ENCODE results near the gene HSCB.
A peak's percentile ranks its signal among the peaks of the same experiment; 100 is the strongest.
"Not testable (repeated sequence)": the region's sequence is repeated elsewhere in the genome, so short reads cannot be mapped to it uniquely, and the experiment has no call there.

Gene HSCB

GRCh38 chr22:28798810-28799605 lies 57.2 kb downstream of the HSCB start:
- Histone ChIP-seq H3K9ac (ENCODE audit: low read length in 5 of 5) (peak overlapping the region; percentile 77 to 99 (median 98)), H3K9me3 (ENCODE audit: control insufficient read depth in 5 of 5, low read length in 5 of 5) (no peaks in the 10 kb centered on the region), H3K36me3 (ENCODE audit: control insufficient read depth in 5 of 5, insufficient read depth in 5 of 5, low read length in 5 of 5) (peaks cover 31 to 41% (median 33%) of the 10 kb centered on the region in 5 donors), H3K27me3 (ENCODE audit: control insufficient read depth in 5 of 5, insufficient read depth in 4 of 5, low read length in 5 of 5) (no peaks in the 10 kb centered on the region), H3K27ac (ENCODE audit: low read depth, low read length) (peak overlapping the region; percentile 97), H3K4me1 (ENCODE audit: control insufficient read depth in 5 of 5, insufficient read depth in 5 of 5, low read length in 5 of 5) (peaks cover 0 to 56% (median 44%) of the 10 kb centered on the region in 5 donors), H3K4me3 (ENCODE audit: low read depth in 1 of 5, low read length in 5 of 5) (peak overlapping the region; percentile 71 to 97 (median 95))

DNA sequence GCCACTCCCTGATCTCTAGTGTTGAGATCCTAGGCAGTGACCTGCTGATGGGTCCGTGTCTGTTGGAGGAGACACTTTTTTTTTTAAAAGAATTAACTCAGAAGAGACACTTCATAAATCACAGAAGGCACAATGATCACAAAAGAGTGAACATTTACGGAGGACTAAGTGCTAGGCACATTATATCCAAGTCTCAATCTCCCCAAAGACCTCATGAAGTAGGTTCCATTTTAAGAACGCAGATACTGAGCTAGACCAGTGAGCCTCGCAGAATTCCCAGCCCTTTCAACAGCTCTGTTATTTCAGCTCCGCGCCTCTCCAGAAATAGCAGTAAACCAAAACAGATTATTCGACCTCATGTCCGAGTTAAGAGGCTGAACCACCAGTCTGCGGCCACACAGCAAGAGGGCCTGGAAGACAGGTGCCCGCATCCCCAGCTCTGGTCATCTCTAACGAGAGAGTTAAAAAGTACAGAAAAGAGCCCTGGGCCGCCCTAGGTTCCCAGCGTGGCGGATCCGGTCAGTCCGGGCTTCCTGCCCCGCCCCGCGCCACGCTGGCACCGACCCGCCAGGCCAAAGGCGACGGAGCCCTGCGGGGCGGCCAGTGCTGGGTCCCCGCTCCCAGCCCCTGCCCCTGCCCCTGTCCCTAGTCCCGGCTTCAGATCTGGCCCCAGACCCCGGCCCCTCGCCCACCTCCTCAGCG lies 57.9 kb downstream of the HSCB start:
- peak overlapping the region; percentile 71 to 97 (median 95) for H3K4me3 ChIP-seq (ENCODE audit: low read depth in 1 of 5, low read length in 5 of 5)
- H3K4me1 ChIP-seq (ENCODE audit: control insufficient read depth in 5 of 5, insufficient read depth in 5 of 5, low read length in 5 of 5), result peaks cover 0 to 56% (median 44%) of the 10 kb centered on the region in 5 donors
- peak overlapping the region; percentile 77 to 99 (median 98) for H3K9ac ChIP-seq (ENCODE audit: low read length in 5 of 5)
- H3K36me3 ChIP-seq (ENCODE audit: control insufficient read depth in 5 of 5, insufficient read depth in 5 of 5, low read length in 5 of 5), result peaks cover 24 to 34% (median 26%) of the 10 kb centered on the region in 5 donors
- no peaks in the 10 kb centered on the region for H3K27me3 ChIP-seq (ENCODE audit: control insufficient read depth in 5 of 5, insufficient read depth in 4 of 5, low read length in 5 of 5)
- H3K27ac ChIP-seq (ENCODE audit: low read depth, low read length), result peak overlapping the region; percentile 97
- no peaks in the 10 kb centered on the region for H3K9me3 ChIP-seq (ENCODE audit: control insufficient read depth in 5 of 5, low read length in 5 of 5)

DNA sequence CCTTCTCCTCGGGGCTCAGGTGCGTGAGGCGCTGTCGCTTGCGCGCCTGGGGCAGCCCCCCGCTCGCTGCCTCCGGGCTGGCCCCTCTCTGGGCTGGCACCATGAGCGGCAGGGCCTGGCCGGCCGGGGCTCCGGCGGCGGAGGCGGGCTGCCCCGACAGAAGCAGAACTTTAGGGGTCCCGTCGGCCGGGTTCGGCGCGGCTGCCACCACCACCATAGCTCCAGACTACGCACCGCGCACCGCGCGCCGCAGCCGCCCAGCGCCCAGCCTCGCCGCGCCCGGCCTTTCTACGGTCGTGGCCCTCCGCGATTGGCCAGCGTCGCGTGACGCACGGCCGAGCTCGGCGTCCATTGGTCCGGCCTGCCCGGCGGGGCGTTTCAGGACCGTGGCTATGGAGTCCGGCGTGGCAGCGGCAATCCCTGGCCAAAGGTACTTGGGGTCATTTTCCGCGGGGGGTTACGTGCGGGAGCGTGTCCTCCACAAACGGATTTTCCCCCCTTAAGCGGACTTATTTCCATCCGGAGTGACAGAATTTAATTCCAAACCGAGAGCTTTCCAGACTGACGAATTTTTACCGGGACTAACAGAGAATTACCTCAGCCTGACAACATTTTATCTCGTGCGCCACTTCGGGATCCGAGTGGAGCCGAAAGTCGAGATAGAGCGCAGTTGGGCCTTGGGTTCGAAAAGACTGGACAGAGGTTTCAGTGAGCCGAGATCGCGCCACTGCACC lies 58.6 kb downstream of the HSCB start, which contains the start of gene XBP1:
Gene XBP1 (minus strand): TSS at position 262 of the 734 bp plus-strand sequence.
- H3K27me3 ChIP-seq (ENCODE audit: control insufficient read depth in 5 of 5, insufficient read depth in 4 of 5, low read length in 5 of 5), result no peaks in the 10 kb centered on the region
- H3K27ac ChIP-seq (ENCODE audit: low read depth, low read length), result peak within 1 kb of the TSS; percentile 97
- peak within 1 kb of the TSS; percentile 71 to 97 (median 95) for H3K4me3 ChIP-seq (ENCODE audit: low read depth in 1 of 5, low read length in 5 of 5)
- peaks cover 17 to 27% (median 18%) of the 10 kb centered on the region in 5 donors for H3K36me3 ChIP-seq (ENCODE audit: control insufficient read depth in 5 of 5, insufficient read depth in 5 of 5, low read length in 5 of 5)
- no peaks in the 10 kb centered on the region for H3K9me3 ChIP-seq (ENCODE audit: control insufficient read depth in 5 of 5, low read length in 5 of 5)
- peaks cover 0 to 56% (median 44%) of the 10 kb centered on the region in 5 donors for H3K4me1 ChIP-seq (ENCODE audit: control insufficient read depth in 5 of 5, insufficient read depth in 5 of 5, low read length in 5 of 5)
- H3K9ac ChIP-seq (ENCODE audit: low read length in 5 of 5), result peak within 1 kb of the TSS; percentile 77 to 99 (median 98)

- Histone ChIP-seq H3K36me3 (ENCODE audit: control insufficient read depth in 5 of 5, insufficient read depth in 5 of 5, low read length in 5 of 5) (peaks cover 2 to 11% (median 3%) of the 10 kb centered on the region in 5 donors), H3K9ac (ENCODE audit: low read length in 5 of 5) (peak overlapping the region in 3 of 5 donors; percentile 47 to 98 (median 55)), H3K4me3 (ENCODE audit: low read depth in 1 of 5, low read length in 5 of 5) (peak overlapping the region in 4 of 5 donors; percentile 22 to 71 (median 44)), H3K27ac (ENCODE audit: low read depth, low read length) (no peak overlapping the region), H3K9me3 (ENCODE audit: control insufficient read depth in 5 of 5, low read length in 5 of 5) (no peaks in the 10 kb centered on the region), H3K27me3 (ENCODE audit: control insufficient read depth in 5 of 5, insufficient read depth in 4 of 5, low read length in 5 of 5) (no peaks in the 10 kb centered on the region), H3K4me1 (ENCODE audit: control insufficient read depth in 5 of 5, insufficient read depth in 5 of 5, low read length in 5 of 5) (peaks cover 0 to 41% (median 39%) of the 10 kb centered on the region in 5 donors)
Observed at GRCh38 chr22:28801845-28802594, 60.2 kb downstream of the HSCB start.

- Histone ChIP-seq H3K36me3 (ENCODE audit: control insufficient read depth in 5 of 5, insufficient read depth in 5 of 5, low read length in 5 of 5) (peaks cover 0 to 8% (median 0%) of the 10 kb centered on the region in 5 donors), H3K4me1 (ENCODE audit: control insufficient read depth in 5 of 5, insufficient read depth in 5 of 5, low read length in 5 of 5) (peaks cover 0 to 37% (median 33%) of the 10 kb centered on the region in 5 donors), H3K27me3 (ENCODE audit: control insufficient read depth in 5 of 5, insufficient read depth in 4 of 5, low read length in 5 of 5) (no peaks in the 10 kb centered on the region), H3K4me3 (ENCODE audit: low read depth in 1 of 5, low read length in 5 of 5) (peak overlapping the region in 2 of 5 donors; percentile 40 to 71), H3K27ac (ENCODE audit: low read depth, low read length) (no peak overlapping the region), H3K9ac (ENCODE audit: low read length in 5 of 5) (no peak overlapping the region), H3K9me3 (ENCODE audit: control insufficient read depth in 5 of 5, low read length in 5 of 5) (no peaks in the 10 kb centered on the region)
Observed at GRCh38 chr22:28802595-28803123, 60.8 kb downstream of the HSCB start.

DNA sequence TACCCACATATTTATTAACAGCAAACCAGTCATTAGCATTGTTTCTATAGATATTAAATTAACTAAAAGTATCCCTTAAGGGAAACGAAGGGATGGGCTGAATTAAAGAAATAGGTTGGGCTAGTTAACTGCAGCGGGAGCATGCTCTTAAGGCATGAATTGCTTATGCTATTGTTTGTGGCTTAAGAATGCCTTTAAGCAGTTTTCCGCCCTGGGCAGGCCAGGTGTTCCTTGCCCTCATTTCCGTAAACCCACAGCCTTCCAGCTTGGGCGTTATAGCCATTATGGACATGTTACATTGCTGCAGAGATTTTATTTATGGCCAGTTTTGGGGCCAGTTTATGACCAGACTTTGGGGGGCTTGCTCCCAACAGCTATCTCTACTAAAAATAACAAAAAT lies 63.6 kb downstream of the HSCB start:
- not testable (repeated sequence) for H3K27ac ChIP-seq (ENCODE audit: low read depth, low read length); H3K9ac ChIP-seq (ENCODE audit: low read length in 5 of 5); H3K4me3 ChIP-seq (ENCODE audit: low read depth in 1 of 5, low read length in 5 of 5); H3K9me3 ChIP-seq (ENCODE audit: control insufficient read depth in 5 of 5, low read length in 5 of 5); H3K27me3 ChIP-seq (ENCODE audit: control insufficient read depth in 5 of 5, insufficient read depth in 4 of 5, low read length in 5 of 5); H3K36me3 ChIP-seq (ENCODE audit: control insufficient read depth in 5 of 5, insufficient read depth in 5 of 5, low read length in 5 of 5)
- H3K4me1 ChIP-seq (ENCODE audit: control insufficient read depth in 5 of 5, insufficient read depth in 5 of 5, low read length in 5 of 5), result peaks cover 0 to 26% (median 18%) of the 10 kb centered on the region in 5 donors

Data from subcutaneous abdominal adipose tissue (tissue), 5 donors.